NCI-H460 (cell line): Measurements from ENCODE around the gene RCL1. TPM values are rescaled to one million over a fixed set of nuclear protein-coding genes. Genes with fewer than 3 reads are reported as not detected.
A peak's percentile ranks its signal among the peaks of the same experiment; 100 is the strongest.

ENCODE experiments used
- DNase-seq: peaks from one replicate; pipeline ENCODE4 v3.0.0-alpha.2; 2016; ENCODE audit warnings: low read depth; ENCODE audit errors: extremely low read depth
- total RNA-seq: library from RNA; depleted of rRNA; stranded (reverse); fragments of >200 nt; shearing (Covaris generic); gene quantifications from 2 replicates; pipeline ENCODE4 v1.2.3, GENCODE V29; 2014

Gene RCL1
- total RNA-seq, 1 experiment from 2014 or later: 22.1 TPM

DNA sequence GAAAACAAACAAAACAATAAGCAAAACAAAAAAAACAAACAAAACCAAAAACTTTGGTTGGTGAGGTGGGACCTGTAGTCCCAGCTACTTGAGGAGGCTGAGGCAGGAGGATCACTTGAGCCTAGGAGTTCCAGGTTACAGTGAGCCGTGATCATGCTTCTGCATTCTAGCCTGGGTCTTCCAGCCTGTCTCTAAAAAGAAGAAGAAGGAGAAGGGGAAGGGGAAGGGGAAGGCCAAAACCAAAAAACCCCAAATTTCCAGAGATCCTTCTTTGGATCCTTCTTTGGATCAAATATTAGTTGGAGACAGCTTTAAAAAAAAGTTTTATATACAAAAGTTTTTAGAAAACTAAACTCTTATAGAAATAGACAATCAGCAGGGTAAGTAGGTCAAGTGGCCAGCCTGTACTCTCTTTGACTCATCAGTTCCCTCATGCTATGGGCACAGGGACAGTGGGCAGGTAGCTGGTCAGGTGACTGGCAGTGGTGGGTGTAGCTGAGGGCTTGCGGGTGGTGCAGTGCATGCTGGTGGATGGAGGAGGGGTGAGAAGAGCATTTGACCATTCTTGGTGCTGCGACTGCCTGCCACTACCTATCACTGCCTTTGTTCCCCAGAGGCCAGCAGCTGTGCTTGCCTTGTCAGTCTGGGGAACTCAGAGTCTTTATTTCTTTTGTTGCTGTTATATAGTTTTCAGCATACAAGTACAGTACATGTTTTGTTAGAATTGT is 12.6 kb downstream of the RCL1 start:
- no peak for DNase-seq

DNA sequence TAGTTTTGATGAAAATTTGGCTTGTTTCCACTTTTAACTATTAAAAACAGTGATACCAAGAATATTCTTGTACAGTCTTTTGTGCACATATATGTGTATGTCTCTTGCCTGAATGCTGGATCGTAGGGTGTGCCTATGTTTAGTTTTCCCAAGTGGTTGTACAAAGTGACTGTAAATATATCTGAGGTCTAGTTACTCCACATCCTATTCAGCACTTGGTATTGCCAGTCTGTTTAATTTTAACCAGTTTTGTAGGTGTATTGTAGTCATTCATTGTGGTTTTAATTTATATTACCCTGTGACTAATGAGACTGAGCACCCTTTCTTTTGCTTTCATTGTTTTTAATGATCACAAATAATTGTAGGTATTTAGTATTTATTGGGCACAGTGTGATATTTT is 17.8 kb downstream of the RCL1 start:
- no peak for DNase-seq

DNA sequence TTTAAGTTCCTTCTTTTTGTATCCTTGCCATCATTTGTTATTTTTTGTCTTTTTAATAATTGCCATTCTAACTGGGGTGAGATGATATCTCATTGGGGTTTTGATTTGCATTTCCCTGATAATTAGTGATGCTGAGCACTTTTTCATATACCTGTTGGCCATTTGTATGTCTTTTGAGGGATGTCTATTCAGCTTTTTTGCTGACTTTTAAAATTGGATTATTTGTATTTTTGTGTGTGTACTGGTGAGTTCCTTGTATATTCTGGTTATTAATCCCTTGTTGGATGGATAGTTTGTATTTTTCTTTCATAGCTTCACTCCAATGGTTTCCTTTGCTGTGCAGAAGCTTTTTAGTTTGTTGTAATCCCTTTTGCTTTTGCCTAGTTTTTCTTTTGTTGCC is 19.1 kb downstream of the RCL1 start:
- DNase-seq: no peak

DNA sequence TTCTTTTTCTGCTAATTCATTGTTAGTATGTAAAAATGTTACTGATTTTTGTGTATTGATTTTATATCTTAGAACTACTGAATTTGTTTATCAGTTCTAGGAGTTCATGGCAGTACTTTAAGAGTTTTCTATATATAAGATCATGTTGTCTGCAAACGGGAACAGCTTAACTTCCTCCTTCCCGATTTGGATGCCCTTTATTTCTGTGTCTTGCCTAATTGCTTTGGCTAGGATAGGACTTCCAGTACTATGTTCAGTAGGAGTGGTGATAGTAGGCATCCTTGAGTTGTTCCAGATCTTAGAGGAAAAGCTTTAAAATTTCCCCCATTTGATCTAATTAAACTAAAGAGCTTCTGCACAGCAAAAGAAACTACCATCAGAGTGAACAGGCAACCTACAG is 20.1 kb downstream of the RCL1 start:
- DNase-seq: no peak

DNA sequence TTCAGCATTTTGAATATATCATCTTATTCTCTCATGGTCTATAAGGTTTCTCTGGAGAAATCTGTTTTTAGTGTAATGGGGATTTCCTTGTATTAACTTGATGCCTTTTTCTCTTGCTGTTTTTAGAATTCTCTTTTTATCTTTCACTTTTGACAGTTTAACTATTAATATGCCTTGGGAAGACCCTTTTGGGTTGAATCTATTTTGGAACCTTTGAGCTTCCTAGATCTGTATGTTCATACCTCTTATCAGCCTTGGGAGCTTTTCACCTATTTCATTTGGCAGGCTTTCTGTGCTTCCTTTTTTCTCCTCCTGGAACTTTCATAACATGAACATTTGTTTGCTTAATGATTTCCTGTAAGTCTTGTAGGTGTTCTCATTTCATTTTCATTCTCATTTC is 22.2 kb downstream of the RCL1 start:
- no peak for DNase-seq

DNA sequence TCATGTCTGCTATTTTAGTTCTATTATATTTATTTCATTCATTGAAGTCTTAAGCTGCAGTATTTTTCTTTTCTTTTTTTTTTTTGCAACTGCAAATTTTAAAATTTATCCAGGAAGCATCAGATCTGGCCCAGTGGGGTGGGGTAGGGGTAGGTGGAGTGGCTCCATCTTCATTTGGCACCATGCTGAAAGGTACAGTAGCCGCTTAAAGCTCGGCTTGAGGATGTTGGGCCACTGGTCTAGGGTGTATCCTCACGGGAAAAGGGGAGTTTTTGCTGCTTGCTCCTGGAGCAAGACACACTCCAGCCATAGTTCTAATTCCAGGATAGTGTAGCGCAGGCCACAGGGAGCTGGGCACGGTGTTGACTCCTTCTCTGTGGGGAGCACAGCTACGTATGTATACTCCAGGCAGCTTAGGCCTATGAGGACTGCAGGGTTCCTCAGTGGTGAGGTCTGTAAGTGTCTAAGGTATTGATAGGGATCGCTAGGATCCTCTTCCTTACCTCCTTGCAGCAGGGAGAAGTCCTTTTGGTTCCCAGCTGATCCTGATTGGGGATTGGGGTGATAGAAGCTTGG is 22.7 kb downstream of the RCL1 start:
- DNase-seq: no peak

DNA sequence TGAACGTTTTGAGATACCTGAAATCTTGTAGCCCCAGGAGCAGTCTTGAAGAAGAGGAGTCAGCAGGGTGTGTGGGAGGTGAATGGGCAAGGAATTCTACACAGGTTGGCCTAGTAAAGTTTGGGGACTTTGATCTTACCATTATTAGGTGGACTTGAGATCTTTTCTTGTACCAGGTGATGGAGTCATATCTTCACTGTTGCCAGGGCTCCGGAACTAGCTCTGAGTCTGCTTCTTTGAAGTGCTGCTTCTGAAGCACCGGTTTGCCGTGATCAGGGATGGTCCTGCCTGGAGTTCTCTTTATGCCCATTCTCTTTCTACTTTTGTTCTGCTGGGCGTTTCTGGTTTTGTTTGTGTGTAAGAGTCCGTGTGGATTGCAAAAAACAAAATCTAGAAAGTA is 27.4 kb downstream of the RCL1 start:
- no peak for DNase-seq

DNA sequence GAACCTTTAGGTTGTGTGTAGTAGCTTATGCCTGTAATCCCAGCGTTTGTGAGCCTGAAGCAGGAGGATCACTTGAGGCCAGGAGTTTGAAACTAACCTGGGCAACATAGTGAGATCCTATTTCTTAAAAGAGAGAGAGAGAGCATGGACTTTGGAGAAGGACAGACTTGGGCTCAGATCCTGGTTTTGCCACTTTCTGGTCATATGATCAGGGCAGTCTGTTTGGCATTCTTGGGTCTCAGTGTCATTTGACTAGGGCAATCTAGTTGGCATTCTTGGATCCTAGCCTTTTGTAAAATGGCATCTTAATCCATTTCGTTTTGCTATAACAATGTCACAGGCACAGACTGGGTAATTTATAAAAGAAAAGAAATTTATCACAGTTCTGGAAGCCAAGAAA is 28.4 kb downstream of the RCL1 start:
- DNase-seq: no peak

DNA sequence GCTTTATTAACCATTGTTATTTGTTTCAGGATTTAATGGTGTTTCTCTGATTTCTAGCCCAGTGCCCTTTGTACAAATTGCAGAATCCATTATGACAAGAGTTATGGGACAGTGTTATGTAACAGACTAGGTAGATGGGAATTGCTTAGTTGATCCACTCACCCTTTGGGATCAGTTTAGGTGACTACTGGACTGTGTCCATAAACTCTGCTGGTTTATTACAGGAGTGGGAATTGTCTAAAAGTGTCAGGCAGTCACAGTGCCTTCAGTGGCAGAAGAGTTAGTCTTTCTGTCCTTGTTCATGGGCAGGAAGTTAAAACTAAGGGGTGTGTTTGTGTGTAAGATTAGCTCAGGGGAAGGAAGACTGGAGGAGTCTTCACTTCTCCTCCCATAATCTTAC is 29.3 kb downstream of the RCL1 start:
- DNase-seq: no peak

DNA sequence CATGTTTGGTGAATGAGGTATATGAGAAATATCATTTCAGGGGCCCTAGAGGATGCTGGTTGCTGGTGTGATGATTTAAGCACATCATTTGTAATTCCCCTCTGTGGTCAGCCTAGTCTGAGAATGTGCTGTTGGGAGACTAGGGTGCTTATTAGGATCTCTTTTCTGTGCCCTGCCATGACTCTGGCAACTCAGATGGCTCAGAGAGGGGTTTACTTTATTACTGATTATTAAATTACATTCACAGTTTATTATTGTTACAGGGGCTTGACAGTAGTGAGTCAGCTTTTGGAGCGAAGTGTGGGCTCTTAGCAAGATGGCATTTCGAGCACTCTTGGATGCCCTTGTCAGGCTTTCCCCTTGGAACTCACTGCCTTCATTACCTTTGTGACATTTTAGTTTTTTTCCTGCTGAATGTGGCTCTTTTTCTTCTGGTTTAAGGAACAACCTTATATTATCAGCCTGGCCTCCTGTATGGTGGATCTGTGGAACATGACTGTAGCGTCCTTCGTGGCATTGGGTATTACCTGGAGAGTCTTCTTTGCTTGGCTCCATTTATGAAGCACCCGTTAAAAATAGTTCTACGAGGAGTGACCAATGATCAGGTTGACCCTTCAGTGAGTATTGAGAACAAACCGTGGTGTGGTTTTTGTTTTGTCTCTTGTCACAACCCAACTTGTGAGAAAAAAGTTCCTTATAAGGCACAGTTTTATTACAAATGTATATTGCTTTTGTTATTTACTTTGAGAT is 33.8 kb downstream of the RCL1 start:
- no peak for DNase-seq

DNA sequence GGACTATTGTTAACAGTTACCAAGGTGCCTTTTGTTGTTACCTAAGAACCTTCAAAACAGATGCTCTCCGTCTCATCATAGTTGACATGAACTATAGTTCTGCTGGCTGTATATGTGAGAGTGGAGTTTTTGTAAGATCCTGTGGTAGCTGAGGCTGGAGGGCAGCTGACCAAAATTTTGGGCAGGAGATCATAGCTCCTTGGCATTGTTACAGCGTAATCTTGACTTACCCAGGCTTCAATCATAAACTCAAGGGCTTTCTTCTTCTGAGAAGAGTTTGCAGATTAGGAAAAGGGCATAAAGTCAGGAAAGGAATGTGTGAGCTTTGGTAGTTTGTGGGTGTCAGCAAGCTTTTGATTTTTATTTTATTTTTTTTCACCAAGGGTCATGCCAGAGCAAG is 34.5 kb downstream of the RCL1 start:
- no peak for DNase-seq

DNA sequence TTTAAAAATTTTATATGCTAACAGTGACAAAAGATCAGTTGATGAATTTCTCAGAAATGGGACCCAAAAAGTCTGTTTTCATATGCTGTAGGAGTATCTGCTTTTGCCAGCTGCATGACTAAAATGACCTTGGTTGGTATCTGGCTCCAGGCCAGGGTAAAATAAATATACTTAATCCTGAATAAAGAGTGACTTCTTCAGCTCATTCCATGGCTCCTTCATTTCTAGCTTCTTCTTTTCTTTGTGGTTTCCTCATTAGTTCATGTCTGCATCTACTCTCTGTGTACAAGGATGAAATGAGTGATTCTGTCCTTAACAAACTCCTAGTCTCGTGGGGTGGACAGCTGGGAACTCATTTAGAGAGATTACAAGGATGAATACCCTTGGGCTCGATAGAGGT is 36.0 kb downstream of the RCL1 start:
- no peak for DNase-seq

DNA sequence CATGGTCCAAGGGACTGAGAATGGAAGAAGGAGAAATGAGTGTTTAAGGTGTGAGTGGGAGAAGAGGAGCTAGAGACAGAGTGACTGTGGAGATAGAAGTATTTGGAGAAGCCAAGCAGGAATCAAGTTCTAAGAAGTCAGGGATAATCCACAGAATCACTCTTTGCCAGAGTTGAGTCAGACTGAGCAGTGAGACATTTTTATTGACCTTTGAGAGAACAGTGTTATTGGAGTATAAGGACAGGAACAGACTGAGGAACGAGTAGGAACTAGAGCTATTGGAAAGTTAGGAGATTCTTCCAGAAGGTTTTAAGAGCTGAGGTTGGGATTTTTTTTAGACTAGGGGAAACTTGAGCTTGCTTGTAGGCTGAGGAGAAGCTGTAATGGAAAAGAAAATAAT is 37.2 kb downstream of the RCL1 start:
- no peak for DNase-seq

DNA sequence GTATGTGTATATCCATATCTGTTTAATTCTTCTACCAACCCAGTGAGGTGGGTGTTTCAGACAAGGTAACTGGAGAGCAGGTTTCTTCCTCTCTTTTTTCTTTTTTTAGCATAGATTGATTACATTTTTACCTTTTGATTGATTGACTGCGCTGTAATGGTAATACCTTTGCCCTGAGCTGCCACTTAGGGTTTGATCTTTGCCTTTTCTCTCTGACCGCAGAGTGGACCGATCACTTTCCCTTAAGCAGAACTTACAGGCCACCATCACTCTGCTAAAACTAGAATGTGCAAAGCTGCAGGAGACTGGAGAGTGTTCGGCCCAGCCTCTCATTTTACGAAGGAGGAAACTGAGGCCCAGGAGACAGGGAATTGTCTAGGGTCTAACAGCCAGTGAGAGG is 38.0 kb downstream of the RCL1 start:
- no peak for DNase-seq

DNA sequence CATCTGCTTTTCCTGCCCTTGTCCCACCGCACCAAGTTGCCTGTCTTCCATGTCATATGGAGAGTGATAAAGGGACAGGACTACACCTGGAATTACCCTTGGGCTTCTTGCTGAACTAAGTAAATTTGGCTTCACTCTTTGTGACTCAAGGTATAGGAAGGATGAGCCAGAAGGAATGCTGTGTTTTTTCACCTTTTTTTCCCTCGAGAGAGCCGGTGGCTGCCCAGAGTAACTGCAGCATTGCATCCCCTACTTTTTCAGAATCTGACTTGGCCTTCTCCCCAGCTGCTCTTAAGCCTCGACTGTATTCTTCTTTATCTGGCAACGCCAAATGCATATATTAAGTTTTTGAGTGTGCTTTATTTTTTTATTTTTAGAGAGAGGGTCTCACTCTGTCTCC is 38.4 kb downstream of the RCL1 start:
- DNase-seq: no peak

DNA sequence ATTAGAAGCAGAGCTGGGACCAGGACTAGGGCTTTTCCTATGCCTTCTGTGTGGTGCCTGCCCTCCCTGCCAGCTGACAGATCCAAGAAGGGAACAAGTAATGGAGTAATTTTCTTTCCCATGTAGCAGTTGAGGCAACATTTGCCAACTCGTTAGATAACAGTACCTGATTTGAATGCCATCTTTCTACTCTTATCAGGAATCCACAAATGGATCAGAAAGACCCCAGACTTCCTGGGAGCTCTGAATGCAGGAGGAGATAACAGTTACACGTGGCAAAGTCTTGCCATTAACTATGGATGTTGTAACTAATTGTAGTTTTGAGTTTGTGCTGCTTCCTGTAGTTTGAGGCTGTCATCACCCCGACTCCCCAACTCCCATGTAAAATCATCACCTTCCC is 39.2 kb downstream of the RCL1 start:
- no peak for DNase-seq

DNA sequence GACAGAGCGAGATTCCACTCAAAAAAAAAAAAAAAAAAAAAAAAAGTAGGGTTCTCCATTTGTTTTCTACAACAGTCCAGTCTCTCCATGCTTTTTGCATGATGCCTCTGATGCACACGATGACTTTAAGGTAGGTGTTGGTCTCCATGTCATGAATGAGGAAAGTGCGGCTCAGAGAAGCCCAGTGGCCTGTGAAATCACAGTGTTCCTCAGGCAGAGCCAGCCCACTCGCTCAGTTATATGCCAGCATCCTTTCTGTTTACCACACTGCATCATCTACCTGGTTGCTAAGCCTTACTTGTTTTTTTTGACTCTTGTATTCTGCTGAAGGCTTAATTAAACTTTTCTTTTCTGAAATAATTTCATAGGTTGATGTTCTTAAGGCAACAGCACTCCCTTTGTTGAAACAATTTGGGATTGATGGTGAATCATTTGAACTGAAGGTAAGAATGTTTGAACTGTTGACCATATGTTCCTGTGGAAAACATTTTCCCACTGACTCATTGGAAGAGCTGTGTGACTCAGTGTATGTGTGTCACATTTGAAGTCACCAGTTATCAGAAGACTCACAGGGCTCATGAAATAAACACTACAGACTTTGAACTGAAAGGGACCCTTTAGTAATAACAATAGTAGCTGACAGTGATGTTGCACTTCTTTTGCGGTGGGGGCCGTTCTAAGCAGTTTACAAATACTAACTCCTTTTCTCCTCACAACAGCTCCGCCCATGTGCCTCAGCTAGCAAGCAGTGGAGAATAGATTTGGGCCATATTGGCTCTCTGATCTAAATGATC is 40.2 kb downstream of the RCL1 start:
- peak; percentile 40 for DNase-seq

DNA sequence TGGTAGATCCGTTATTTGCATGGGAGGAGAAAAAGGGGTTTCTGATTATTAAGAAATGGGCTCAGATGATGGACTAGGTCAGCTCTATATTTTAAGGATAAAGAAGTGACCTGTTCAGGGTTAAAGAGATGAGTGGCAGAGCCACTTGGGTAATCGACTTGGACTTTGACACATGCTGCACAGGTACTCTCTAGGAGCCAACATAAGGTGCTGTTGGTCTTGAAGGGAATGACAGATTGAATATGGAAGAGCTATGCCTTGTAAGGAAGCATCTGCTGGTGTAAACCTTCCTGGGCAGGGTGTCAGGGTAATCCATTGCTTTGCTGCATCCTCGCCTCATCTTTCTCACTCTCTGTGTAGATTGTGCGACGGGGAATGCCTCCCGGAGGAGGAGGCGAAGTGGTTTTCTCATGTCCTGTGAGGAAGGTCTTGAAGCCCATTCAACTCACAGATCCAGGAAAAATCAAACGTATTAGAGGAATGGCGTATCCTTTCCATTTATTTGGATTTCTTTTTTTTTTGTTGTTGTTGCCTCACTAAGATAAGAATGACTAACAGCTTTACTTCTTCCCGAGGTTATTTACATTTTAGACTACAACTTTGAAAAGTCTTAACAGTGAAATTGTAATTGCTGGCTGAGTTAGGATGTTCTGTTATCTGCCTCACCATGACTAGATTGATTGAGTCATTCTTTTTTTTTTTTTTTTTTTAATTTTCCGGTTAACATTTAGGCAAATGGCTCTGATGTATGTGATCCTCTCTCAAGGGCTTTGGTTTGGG is 41.2 kb downstream of the RCL1 start:
- DNase-seq: no peak

DNA sequence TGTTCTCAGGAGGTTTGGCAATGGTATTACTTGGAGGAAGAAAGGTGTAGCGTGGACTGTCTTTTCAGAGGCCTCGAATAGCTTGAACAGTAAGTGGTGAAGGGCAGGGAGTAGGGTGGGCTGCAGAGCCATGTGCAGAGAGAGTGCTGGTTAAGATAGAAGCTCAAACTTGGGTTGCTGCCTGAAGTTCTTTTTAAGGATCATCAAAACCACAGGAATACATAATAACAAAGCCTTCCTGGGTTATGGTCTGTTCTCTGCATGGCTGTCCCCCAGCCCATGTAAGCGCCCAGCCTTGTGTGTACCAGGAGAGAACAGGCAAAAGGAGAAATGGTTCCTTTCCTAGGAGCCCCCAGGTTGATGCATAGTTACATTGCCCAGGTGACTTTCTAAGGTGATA is 43.9 kb downstream of the RCL1 start:
- DNase-seq: no peak
